Germinal center (tissue), 1 donor: ENCODE data around the gene IL11.
"Not testable (repeated sequence)": the region's sequence is repeated elsewhere in the genome, so short reads cannot be mapped to it uniquely, and the experiment has no call there.

ENCODE experiments used
- DNase-seq: peaks from one replicate; pipeline ENCODE4 v3.0.0; 2012; ENCODE audit warnings: mixed read lengths, low spot score

Gene IL11

DNA sequence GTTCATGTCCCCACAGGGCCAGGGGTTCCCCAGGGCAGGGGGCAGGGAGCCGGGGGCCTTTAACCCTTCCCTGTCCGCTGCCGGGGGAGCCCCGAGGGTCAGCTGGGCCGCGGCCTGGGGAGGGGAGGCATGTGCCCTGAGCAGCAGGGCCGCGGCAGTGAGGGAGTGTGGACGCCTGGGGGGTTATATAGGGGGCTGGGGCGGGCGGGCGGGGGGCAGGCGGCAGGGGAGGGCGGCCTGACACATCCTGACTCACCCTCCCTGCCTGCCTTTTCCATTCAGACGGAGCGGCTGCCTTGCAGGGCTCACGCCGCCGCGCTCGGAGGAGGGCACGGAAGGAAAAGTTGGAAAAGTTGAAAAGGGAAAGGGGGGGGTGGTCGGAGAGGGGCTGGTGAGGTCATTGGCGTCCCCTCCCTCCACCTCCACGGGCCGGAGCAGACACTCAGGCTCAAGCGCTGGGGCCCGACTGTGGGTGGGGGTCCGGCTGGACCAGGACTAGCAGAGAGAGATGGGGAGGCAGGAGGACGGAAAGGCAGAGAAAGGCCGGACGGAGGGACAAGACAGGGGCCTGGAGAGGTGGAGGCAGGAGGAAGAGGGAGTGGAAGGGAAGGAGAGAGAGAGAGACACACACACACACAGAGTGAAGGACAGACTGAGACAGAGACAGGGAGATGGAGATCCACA is at the start of gene IL11:
IL11 (minus strand) TSS at position 159 of the 684 bp plus-strand sequence; CDS start at position 6, 153 bp downstream.
- DNase-seq = no peak

DNA sequence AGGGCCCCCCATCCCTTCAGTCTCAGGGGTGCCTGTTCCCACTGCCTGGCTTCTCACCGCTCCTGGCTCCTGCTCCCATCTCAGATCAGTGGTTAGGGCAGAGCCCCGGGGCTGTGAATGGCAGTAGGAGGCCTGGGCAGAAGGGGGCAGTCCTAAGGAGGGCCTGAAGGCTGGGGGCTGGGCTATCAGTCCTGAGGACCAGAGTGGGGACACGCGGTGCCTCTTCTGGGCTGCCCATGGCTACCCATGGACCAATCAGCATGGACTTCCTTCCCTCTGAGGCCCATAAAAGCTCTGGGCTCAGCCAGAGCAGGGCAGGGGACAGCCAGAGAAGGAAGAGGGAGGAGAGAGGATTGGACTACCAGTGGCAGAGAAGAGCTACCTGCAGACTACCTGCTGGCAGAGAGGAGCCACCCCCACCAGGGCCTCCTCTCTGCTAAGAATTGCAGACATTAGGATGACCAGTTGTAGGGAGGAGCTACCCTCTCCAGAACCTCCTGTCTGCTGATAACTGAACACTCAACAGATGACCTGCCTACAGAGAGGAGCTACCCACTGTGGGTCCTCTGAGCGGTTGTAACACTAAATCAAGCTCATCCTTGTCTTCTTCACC is 49.5 kb upstream of the IL11 start:
- no peak for DNase-seq

DNA sequence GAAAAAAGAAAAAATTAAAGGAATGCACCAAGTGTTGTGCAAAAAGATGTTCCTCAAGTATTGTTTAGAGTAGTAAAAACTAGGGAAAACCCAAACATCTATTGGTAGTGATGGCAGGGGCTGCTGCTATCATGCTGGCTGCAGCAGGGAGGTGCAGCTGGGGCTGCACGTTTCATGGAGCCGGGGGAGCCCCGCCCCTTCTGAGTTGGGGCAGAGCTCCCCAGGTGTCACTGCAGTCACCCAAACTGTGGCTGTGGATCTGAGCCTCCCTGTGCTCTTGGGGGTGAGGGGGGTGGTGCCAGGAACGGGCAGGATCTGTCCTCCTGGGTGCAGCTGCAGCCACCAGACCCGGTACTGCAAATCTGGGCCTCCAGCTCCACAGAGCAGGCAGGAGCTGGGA is 48.8 kb upstream of the IL11 start:
- DNase-seq = no peak

DNA sequence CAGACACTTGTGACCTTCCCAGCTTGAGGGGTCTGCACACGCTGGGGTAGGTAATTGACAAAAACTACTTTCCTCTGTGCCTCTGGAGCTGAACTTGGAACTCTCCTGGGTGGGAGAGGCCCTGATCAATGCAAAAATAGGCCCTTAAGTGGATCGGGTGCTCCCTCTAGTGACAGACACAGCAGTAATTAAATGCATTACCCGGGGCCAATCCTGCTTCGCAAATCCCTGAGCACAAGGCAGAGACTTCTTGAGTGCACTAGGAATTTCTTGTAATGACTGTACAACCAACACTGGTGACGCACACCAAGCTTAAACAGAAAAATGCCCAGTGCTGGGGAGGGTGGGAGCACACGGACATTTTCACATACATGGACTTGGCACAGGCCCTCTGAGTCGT is 47.9 kb upstream of the IL11 start:
- DNase-seq = peak; percentile 59

- no peak for DNase-seq
These were observed 39.9 kb upstream of the IL11 start for GRCh38 chr19:55410168-55410567.

DNA sequence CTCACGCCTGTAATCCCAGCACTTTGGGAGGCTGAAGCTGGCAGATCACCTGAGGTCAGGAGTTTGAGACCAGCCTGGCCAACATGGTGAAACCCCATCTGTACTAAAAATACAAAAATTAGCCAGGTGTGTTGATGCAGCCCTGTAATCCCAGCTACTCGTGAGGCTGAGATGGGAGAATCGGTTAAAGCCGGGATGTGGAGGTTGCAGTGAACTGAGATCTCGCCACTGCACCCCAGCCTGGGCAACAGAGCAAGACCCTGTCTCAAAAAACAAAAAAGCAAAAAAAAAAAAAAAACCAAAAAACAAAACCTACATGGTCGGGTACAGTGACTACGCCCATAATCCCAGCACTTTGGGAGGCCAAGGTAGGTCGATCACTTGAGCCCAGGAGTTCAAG is 38.9 kb upstream of the IL11 start:
- not testable (repeated sequence) for DNase-seq

DNA sequence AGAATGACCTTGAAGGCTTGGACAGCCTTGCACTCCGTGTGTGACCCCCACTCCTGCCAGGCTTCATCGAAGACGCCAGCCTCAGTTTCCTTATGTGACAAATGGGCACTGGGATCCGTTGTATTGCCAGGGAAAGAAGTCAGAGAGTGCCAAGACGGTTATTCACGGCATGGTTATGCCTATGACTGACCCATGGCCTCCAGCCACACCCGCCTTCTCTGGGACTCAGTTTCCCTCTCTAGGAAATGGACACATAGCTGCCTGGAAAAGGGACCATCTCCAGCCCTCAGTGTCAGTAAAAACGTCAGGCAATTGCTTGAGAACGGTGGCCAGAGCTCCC is 38.2 kb upstream of the IL11 start:
- DNase-seq = no peak

- peak; percentile 100 for DNase-seq
These were observed 37.7 kb upstream of the IL11 start for GRCh38 chr19:55407800-55408532.

GRCh38 chr19:55407550-55407799 is 37.2 kb upstream of the IL11 start, which contains the start of gene UBE2S:
TSS of gene UBE2S (minus strand) at chr19:55407788. CDS start at chr19:55407589, 199 bp downstream.
- DNase-seq = not testable (repeated sequence)

GRCh38 chr19:55406826-55407549 is 36.7 kb upstream of the IL11 start:
- peak; percentile 48 for DNase-seq

- no peak for DNase-seq
These were observed 36.0 kb upstream of the IL11 start for GRCh38 chr19:55406091-55406825.

- DNase-seq = no peak
These were observed 35.4 kb upstream of the IL11 start for GRCh38 chr19:55405638-55406037.

GRCh38 chr19:55402509-55402908 is 32.2 kb upstream of the IL11 start:
- no peak for DNase-seq

DNA sequence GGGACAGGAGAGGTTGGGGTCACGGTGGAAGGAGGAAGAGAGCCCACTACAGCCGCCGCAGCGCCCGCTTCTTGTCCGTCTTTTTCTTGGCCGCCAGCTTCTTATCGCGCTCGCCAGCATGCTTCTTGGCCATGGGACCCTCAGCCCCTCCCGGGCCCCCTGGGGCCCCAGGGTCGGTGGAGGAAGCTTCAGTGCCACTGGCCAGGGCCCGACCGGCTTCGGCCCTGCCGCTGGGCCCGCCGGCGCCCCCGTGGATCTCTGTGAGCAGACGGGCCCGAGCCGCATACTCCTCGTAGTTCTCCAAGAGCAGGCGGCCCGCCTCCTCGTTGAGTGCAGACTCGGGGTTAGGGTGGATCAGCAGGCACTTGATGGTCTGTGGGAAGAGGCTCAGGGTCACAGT is 31.1 kb upstream of the IL11 start:
- DNase-seq = not testable (repeated sequence)

DNA sequence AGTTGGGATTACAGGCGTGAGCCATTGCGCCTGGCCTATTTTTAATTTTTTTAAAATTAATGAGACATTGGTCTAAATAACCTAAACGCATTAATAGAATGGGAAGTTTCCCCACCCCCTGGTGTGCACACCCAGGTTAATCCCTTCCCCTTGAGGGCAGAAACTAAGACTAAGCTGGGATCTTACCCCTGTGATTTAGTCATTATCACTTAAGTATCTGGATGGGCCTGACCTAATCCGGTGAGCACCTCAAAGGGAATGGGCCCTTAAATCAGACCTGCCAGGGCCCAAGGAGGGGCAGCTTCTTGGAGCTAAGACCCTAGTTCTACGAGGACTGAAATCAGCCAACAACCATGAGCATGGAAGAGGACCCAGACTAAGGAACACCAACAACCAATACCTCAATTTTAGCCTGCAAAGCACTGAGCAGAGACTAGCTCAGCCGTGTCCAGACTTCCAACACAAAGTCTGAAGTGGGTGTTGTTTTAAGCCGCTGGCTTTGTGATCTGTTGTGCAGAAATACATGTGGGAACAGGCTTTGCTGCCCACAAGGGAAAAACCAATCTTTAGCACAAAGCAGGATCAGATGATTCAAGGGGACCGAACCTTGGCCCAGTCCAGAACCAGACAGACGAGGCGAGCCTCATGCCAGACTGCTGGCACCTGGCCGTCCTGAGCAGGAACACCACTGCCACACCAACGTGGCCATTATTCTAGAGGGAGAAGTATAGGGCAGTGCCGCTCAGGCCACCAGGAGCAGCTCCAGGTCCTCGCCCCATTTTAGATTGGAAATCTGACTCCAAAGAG is 30.2 kb upstream of the IL11 start:
- no peak for DNase-seq

GRCh38 chr19:55398200-55398925 is 28.1 kb upstream of the IL11 start:
- no peak for DNase-seq

GRCh38 chr19:55392820-55393761 is 22.8 kb upstream of the IL11 start:
- no peak for DNase-seq

- DNase-seq = no peak
These were observed 21.7 kb upstream of the IL11 start for GRCh38 chr19:55391702-55392615.
